HL-60 (cell line): ENCODE results near the gene PIAS2.

Experiments
- CTCF ChIP-seq: IDR thresholded peaks from one replicate; pipeline ENCODE4 v1.5.1; 2011; ENCODE audit warnings: low read length, control low read depth, inconsistent platforms; ENCODE audit not compliant: insufficient read depth
- GABPA ChIP-seq: IDR thresholded peaks from 2 replicates; pipeline ENCODE4 v1.6.1; 2012; ENCODE audit warnings: low read depth
- POLR2AphosphoS5 ChIP-seq: IDR thresholded peaks from 2 replicates; pipeline ENCODE4 v1.6.1; 2012; ENCODE audit warnings: low read depth
- SPI1 ChIP-seq: IDR thresholded peaks from 2 replicates; pipeline ENCODE4 v1.6.1; 2012; ENCODE audit warnings: low read depth, mild to moderate bottlenecking, borderline replicate concordance

- TF ChIP-seq CTCF (no peak), GABPA (no peak), SPI1 (no peak), POLR2AphosphoS5 (no peak)
Measured at GRCh38 chr18:46820863-46821262, 96.4 kb downstream of the PIAS2 start.
